Frontal cortex (tissue), 4 donors: ENCODE measurements around the gene SLC7A5. TPM values are rescaled to one million over a fixed set of nuclear protein-coding genes. Genes with fewer than 3 reads are reported as not detected.

Experiments used
- DNase-seq, 2 donors: peaks; one replicate each; pipeline ENCODE4 v3.0.0; 2012; ENCODE audit warnings: low spot score in 2 of 2
- FAIRE-seq: peaks from 2 replicates; lab custom pipeline; 2012; peaks lifted over from hg19 to GRCh38; lab: Jason Lieb, UNC
- total RNA-seq: library from RNA; depleted of rRNA; stranded (reverse); fragments of >200 nt; gene quantifications from one replicate; pipeline ENCODE4 v1.2.3, GENCODE V29; 2014
- donor health status: control.
- donor health status: control.
- donor health status: control.

SLC7A5 gene
- total RNA-seq, 1 donor from 2014 or later, result 13.9 TPM

DNA sequence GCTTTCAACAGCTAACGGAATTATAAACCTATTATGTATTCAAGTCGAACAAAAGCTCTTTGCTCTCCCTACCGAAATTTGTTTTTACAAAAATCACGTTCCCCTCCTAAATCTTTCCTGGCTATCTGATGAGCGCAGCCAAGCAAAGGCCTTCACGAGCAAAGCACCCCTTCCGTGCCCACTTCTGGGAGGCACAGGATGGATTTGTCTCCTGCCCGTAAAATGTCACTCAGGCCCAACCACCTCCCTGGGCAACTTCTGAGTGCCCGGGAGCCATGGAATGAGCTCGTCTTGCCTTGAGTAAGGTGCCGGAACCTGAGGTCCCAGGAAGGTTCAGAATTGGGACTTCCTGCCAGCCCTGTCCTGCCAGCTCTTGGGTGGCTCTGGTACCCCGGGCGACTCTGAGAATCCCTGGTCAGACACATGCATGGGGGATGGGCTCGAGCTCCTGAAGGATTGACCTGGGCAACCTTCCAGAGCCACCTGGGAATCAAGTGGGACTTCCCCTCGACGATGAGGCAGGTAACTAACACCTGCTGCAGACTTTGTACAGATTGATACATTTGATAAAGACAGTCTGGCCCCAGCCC lies 19.8 kb downstream of the SLC7A5 start:
- FAIRE-seq, result no peak
- no peak for DNase-seq

- FAIRE-seq, result no peak
Observed at GRCh38 chr16:87848676-87849345, 20.5 kb downstream of the SLC7A5 start.

DNA sequence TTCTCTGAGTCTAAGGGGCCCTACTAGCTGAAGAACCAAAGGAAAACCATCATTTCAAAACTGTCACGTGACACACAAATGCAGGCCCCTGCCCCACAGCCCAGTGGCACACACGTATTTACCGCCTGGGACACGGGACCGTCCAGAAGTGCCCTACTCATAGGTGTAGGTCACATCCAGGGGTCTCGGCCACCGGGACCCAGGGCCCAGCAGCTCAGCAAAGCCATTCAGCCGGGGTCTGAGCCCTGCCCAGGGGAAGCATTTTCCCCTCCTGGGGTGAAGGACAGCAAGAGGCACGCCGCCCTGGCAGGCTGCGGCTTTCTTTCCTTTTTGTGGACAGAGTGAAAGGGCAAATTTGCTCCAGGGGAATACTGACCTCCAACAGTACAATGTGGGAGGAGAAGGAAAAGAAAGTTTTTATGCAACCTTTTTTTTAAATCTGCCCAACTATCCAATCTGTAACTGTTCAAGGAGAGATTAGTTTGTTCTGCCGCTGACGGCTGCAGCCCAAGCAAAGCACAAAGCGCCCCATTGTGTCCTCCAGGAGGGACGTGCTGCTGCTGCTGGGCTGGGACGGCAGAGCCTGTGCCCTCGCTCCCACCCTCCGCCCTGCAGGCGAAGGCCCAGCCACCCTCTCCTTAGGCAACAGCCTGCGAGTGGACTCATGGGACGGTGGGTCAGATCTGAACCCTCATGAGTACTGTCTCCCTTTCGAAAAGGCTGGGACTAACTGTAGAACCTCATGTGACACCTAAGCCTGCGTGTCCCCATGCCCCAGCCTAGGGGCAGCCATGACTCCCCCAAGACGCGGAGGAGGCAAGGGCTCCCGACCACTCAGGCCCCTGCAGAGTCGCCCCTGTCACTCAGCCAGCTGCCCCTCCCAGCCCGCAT lies 21.3 kb downstream of the SLC7A5 start:
- FAIRE-seq (no peak), DNase-seq (peak; percentile 73 to 76)

More at GRCh38 chr16:87848676-87849345, 20.5 kb downstream of the SLC7A5 start:
- no peak for DNase-seq

GRCh38 chr16:87847467-87847784 lies 21.9 kb downstream of the SLC7A5 start:
- FAIRE-seq (no peak), DNase-seq (no peak)

GRCh38 chr16:87846705-87847466 lies 22.4 kb downstream of the SLC7A5 start:
- FAIRE-seq (no peak), DNase-seq (no peak)

DNA sequence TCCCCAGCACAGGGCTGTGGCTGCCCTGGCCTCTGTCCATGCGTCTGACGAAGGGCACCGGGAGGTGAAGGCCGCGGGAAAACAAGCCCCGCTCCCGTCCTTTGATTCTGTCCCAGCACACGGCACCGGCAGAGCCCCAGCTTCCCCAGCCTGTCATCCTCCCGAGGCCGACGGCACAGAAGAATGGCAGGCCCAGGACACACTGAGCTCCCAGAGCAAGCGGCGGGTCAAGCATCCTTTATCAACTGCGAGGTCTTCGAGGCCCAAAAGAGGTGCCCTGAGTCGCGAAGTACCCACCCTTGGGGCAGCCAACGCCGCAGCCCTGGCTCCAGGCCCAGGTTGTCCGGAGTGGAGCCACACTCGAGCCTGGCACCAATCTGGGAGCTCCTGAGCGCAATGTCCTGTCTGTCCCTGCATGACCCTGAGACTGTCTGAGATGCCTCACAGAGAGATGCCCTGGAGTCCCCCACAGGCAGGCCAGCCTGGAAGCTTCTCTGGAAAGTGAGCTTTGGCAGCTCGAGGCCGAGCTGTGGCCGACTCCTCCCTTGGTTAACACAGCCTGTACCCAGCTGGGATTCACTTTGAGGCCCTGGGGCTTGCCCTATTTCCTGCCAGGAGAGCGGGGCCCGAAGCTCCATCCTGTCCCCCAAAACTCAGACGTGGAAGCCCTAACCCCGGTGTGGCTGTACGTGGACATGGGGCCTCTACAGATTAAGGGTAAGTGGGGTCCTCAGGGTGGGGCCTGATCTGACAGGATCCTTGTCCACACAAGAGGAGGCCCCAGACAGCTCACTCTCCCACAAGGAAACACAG lies 23.3 kb downstream of the SLC7A5 start:
- DNase-seq (no peak), FAIRE-seq (no peak)

DNA sequence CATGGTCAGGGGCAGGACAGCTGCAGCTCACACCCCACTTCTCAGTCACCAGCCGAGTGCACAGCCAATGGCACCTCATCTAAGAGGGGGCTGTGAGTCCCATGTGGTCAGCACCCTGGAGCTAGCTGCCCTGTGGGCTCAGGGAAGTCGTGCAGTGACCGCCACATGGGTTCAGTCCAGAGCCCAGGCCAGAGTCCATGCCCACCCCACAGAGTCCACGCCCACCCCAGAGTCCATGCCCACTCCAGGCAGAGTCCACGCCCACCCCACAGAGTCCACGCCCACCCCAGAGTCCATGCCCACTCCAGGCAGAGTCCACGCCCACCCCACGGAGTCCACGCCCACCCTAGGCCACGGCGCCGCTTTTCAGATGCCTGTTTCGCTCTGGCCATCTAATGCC lies 24.1 kb downstream of the SLC7A5 start:
- no peak for DNase-seq
- FAIRE-seq, result no peak

GRCh38 chr16:87844809-87845208 lies 24.5 kb downstream of the SLC7A5 start:
- DNase-seq (no peak), FAIRE-seq (no peak)

- FAIRE-seq (no peak), DNase-seq (no peak)
Observed at GRCh38 chr16:87844120-87844733, 25.1 kb downstream of the SLC7A5 start.

DNA sequence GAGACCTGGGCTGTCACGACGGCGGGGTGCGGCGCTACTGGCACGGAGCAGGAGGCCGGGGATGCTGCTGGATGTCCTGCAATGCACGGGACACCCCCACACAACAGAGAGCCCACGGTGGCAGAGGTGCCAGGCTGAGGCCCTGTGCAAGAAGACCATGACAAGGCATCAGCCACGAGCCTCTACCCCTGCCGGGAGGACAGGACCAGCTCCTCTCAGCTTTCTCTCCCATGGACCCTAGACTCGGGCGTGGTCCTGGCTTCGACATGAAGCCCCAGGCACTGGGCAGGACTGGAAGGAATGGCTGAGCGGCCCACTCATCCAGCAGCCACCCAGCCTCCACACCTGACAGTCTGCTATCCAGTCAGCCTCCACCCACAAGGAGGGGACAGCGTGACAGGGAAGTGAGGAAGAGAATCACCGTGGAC lies 25.6 kb downstream of the SLC7A5 start:
- DNase-seq (no peak), FAIRE-seq (no peak)

- DNase-seq (no peak), FAIRE-seq (no peak)
Observed at GRCh38 chr16:87842209-87842869, 27.0 kb downstream of the SLC7A5 start.

GRCh38 chr16:87841340-87842208 lies 27.7 kb downstream of the SLC7A5 start:
- no peak for FAIRE-seq
- DNase-seq, result no peak

- DNase-seq (no peak), FAIRE-seq (no peak)
Observed at GRCh38 chr16:87840271-87840978, 28.9 kb downstream of the SLC7A5 start.

- no peak for FAIRE-seq
- DNase-seq, result no peak
Observed at GRCh38 chr16:87839542-87840270, 29.6 kb downstream of the SLC7A5 start.

GRCh38 chr16:87838643-87839541 lies 30.4 kb downstream of the SLC7A5 start:
- FAIRE-seq (no peak), DNase-seq (no peak)
